Activated CD4-positive, alpha-beta T cell treated with anti-CD3 and anti-CD28 coated beads, Interleukin-2, amount 10 ng/mL, durations not matched to agents 24 days and 14 days (primary cell): ENCODE data around the gene MBNL2. TPM values are rescaled to one million over a fixed set of nuclear protein-coding genes. Genes with fewer than 3 reads are reported as not detected.

Source experiments
- DNase-seq: peaks from one replicate; pipeline ENCODE4 v3.0.0; 2022
- H3K27ac Mint-ChIP-seq: one replicate; pipeline ENCODE4 v1.8.0; 2022; ENCODE audit warnings: mild to moderate bottlenecking, mixed read lengths
- H3K27me3 Mint-ChIP-seq: one replicate; pipeline ENCODE4 v1.8.0; 2022; ENCODE audit warnings: mixed read lengths
- H3K36me3 Mint-ChIP-seq: one replicate; pipeline ENCODE4 v1.8.0; 2022; ENCODE audit warnings: low read depth, mild to moderate bottlenecking, mixed read lengths
- H3K4me1 Mint-ChIP-seq: one replicate; pipeline ENCODE4 v1.8.0; 2021; ENCODE audit warnings: mixed read lengths
- H3K4me3 Mint-ChIP-seq: one replicate; pipeline ENCODE4 v1.8.0; 2022; ENCODE audit warnings: mild to moderate bottlenecking, moderate library complexity, mixed read lengths
- H3K9me3 Mint-ChIP-seq: one replicate; pipeline ENCODE4 v1.8.0; 2021; ENCODE audit warnings: mixed read lengths
- intact Hi-C: fragments of 100-400 bp; cut with micrococcal nuclease; formaldehyde crosslinking; loops from one replicate; pipeline ENCODE4 v1.15.1; 2023
- total RNA-seq: library from RNA; stranded (reverse); gene quantifications from 2 replicates; pipeline ENCODE4 v1.2.3, GENCODE V29; 2022

Gene MBNL2
- total RNA-seq, 1 donor from 2014 or later = 22.0 TPM

- no peaks in the 10 kb centered on the region for H3K36me3 Mint-ChIP-seq
- no peak for DNase-seq
- H3K27ac Mint-ChIP-seq = no peak overlapping the region
- H3K9me3 Mint-ChIP-seq = no peaks in the 10 kb centered on the region
- intact Hi-C loops = no loop called here
- H3K27me3 Mint-ChIP-seq = no peaks in the 10 kb centered on the region
- no peaks in the 10 kb centered on the region for H3K4me1 Mint-ChIP-seq
- no peak overlapping the region for H3K4me3 Mint-ChIP-seq
Measured at GRCh38 chr13:97337985-97338499, 115.9 kb downstream of the MBNL2 start.

GRCh38 chr13:97338571-97338970 is 116.4 kb downstream of the MBNL2 start:
- intact Hi-C loops = no loop called here
- no peak overlapping the region for H3K27ac Mint-ChIP-seq
- no peak overlapping the region for H3K4me3 Mint-ChIP-seq
- H3K9me3 Mint-ChIP-seq = no peaks in the 10 kb centered on the region
- H3K27me3 Mint-ChIP-seq = no peaks in the 10 kb centered on the region
- peaks cover 1% of the 10 kb centered on the region for H3K36me3 Mint-ChIP-seq
- H3K4me1 Mint-ChIP-seq = no peaks in the 10 kb centered on the region
- no peak for DNase-seq

GRCh38 chr13:97339019-97339987 is 117.2 kb downstream of the MBNL2 start:
- DNase-seq = no peak
- intact Hi-C loops = no loop called here
- no peak overlapping the region for H3K27ac Mint-ChIP-seq
- no peaks in the 10 kb centered on the region for H3K4me1 Mint-ChIP-seq
- no peaks in the 10 kb centered on the region for H3K27me3 Mint-ChIP-seq
- H3K4me3 Mint-ChIP-seq = no peak overlapping the region
- H3K9me3 Mint-ChIP-seq = no peaks in the 10 kb centered on the region
- peaks cover 2% of the 10 kb centered on the region for H3K36me3 Mint-ChIP-seq

GRCh38 chr13:97339988-97340749 is 118.0 kb downstream of the MBNL2 start:
- H3K4me1 Mint-ChIP-seq = no peaks in the 10 kb centered on the region
- intact Hi-C loops = no loop called here
- H3K4me3 Mint-ChIP-seq = no peak overlapping the region
- peaks cover 2% of the 10 kb centered on the region for H3K36me3 Mint-ChIP-seq
- no peaks in the 10 kb centered on the region for H3K9me3 Mint-ChIP-seq
- DNase-seq = no peak
- H3K27me3 Mint-ChIP-seq = no peaks in the 10 kb centered on the region
- no peak overlapping the region for H3K27ac Mint-ChIP-seq

GRCh38 chr13:97341135-97341534 is 119.0 kb downstream of the MBNL2 start:
- H3K27me3 Mint-ChIP-seq = no peaks in the 10 kb centered on the region
- H3K4me3 Mint-ChIP-seq = no peak overlapping the region

GRCh38 chr13:97342136-97342535 is 120.0 kb downstream of the MBNL2 start:
- Mint-ChIP-seq H3K9me3 (no peaks in the 10 kb centered on the region), H3K4me3 (no peak overlapping the region), H3K36me3 (peaks cover 4% of the 10 kb centered on the region), H3K27me3 (no peaks in the 10 kb centered on the region), H3K27ac (no peak overlapping the region), H3K4me1 (no peaks in the 10 kb centered on the region)
- intact Hi-C loops = no loop called here
- no peak for DNase-seq

More at GRCh38 chr13:97341135-97341534, 119.0 kb downstream of the MBNL2 start:
- Mint-ChIP-seq H3K27ac (no peak overlapping the region), H3K4me1 (no peaks in the 10 kb centered on the region), H3K9me3 (no peaks in the 10 kb centered on the region), H3K36me3 (peaks cover 2% of the 10 kb centered on the region)
- no peak for DNase-seq
- intact Hi-C loops = no loop called here

- H3K4me1 Mint-ChIP-seq = no peaks in the 10 kb centered on the region
- H3K4me3 Mint-ChIP-seq = no peak overlapping the region
- no peaks in the 10 kb centered on the region for H3K9me3 Mint-ChIP-seq
- no peaks in the 10 kb centered on the region for H3K27me3 Mint-ChIP-seq
- no peak for DNase-seq
- peaks cover 5% of the 10 kb centered on the region for H3K36me3 Mint-ChIP-seq
- intact Hi-C loops = no loop called here
- H3K27ac Mint-ChIP-seq = no peak overlapping the region
Measured at GRCh38 chr13:97342936-97343335, 120.8 kb downstream of the MBNL2 start.

- intact Hi-C loops = loop anchor here (1.0 to 2.0 kb wide), 2 partner anchors 118 to 234 kb away; no protein-coding TSS in a partner anchor
- H3K36me3 Mint-ChIP-seq = peaks cover 5% of the 10 kb centered on the region
- no peaks in the 10 kb centered on the region for H3K4me1 Mint-ChIP-seq
- DNase-seq = peak; percentile 81
- H3K27me3 Mint-ChIP-seq = no peaks in the 10 kb centered on the region
- H3K9me3 Mint-ChIP-seq = no peaks in the 10 kb centered on the region
- H3K27ac Mint-ChIP-seq = no peak overlapping the region
- H3K4me3 Mint-ChIP-seq = no peak overlapping the region
Measured at GRCh38 chr13:97344265-97345175, 122.4 kb downstream of the MBNL2 start.

GRCh38 chr13:97346097-97346496 is 124.0 kb downstream of the MBNL2 start:
- H3K27me3 Mint-ChIP-seq = no peaks in the 10 kb centered on the region
- intact Hi-C loops = no loop called here
- no peak for DNase-seq
- no peaks in the 10 kb centered on the region for H3K9me3 Mint-ChIP-seq
- no peaks in the 10 kb centered on the region for H3K4me1 Mint-ChIP-seq
- no peak overlapping the region for H3K27ac Mint-ChIP-seq
- no peak overlapping the region for H3K4me3 Mint-ChIP-seq
- peaks cover 8% of the 10 kb centered on the region for H3K36me3 Mint-ChIP-seq

GRCh38 chr13:97346561-97347254 is 124.6 kb downstream of the MBNL2 start:
- H3K27me3 Mint-ChIP-seq = no peaks in the 10 kb centered on the region
- intact Hi-C loops = no loop called here
- H3K4me3 Mint-ChIP-seq = no peak overlapping the region

GRCh38 chr13:97347255-97347932 is 125.3 kb downstream of the MBNL2 start:
- Mint-ChIP-seq H3K4me3 (no peak overlapping the region), H3K4me1 (no peaks in the 10 kb centered on the region), H3K36me3 (peaks cover 8% of the 10 kb centered on the region), H3K9me3 (no peaks in the 10 kb centered on the region), H3K27me3 (no peaks in the 10 kb centered on the region), H3K27ac (no peak overlapping the region)
- DNase-seq = peak; percentile 35
- intact Hi-C loops = no loop called here

More at GRCh38 chr13:97346561-97347254, 124.6 kb downstream of the MBNL2 start:
- Mint-ChIP-seq H3K27ac (no peak overlapping the region), H3K9me3 (no peaks in the 10 kb centered on the region), H3K4me1 (no peaks in the 10 kb centered on the region), H3K36me3 (peaks cover 8% of the 10 kb centered on the region)
- no peak for DNase-seq

- no peaks in the 10 kb centered on the region for H3K9me3 Mint-ChIP-seq
- no peaks in the 10 kb centered on the region for H3K27me3 Mint-ChIP-seq
- no peaks in the 10 kb centered on the region for H3K4me1 Mint-ChIP-seq
- intact Hi-C loops = no loop called here
- no peak for DNase-seq
- peaks cover 7% of the 10 kb centered on the region for H3K36me3 Mint-ChIP-seq
- H3K4me3 Mint-ChIP-seq = no peak overlapping the region
- H3K27ac Mint-ChIP-seq = no peak overlapping the region
Measured at GRCh38 chr13:97348569-97349100, 126.5 kb downstream of the MBNL2 start.
